Pancreas (tissue), 10 donors: Measurements from ENCODE around the gene LRG1. TPM values are rescaled to one million over a fixed set of nuclear protein-coding genes. Genes with fewer than 3 reads are reported as not detected.

Source experiments
- ATAC-seq, 4 donors: fragments of 200-7000 bp; cut with Tn5 transposase; one replicate each; pipeline versions ENCODE4 v1.8.0 to v1.9.1; 2020; ENCODE audit warnings: mild to moderate bottlenecking in 4 of 4, moderate library complexity in 4 of 4
- DNase-seq, 6 donors: peaks; one replicate each; pipeline ENCODE4 v3.0.0-alpha.2; 2020
- FAIRE-seq: peaks from 2 replicates; lab custom pipeline; 2012; peaks lifted over from hg19 to GRCh38; lab: Jason Lieb, UNC
- H3K27ac ChIP-seq, 4 donors: fragments of 200-600 bp; sonication (generic); 1 replicate in 3 of 4; 2 replicates in 1 of 4; pipeline versions ENCODE4 v1.5.0 to v1.8.0; 2020
- H3K27me3 ChIP-seq, 4 donors: fragments of 200-600 bp; one replicate each; pipeline ENCODE4 v1.8.0; 2021
- H3K36me3 ChIP-seq, 3 donors: fragments of 200-600 bp; sonication (generic) in 1 of 3; one replicate each; pipeline versions ENCODE4 v1.5.0 to v1.8.0; 2020 to 2021
- H3K4me1 ChIP-seq, 3 donors: fragments of 200-600 bp; one replicate each; pipeline ENCODE4 v1.8.0; 2021
- H3K4me3 ChIP-seq, 4 donors: fragments of 200-600 bp; sonication (generic) in 2 of 4; one replicate each; pipeline versions ENCODE4 v1.5.0 to v1.8.0; 2020 to 2021
- H3K9me3 ChIP-seq, 4 donors: fragments of 200-600 bp; one replicate each; pipeline ENCODE4 v1.8.0; 2021
- WGBS, 2 donors: extraction: QIAGEN DNeasy Blood & Tissue Kit; methylation state at CpG; one replicate each; pipeline ENCODE4 v1.1.7; 2013; 5-methylcytosine and 5-hydroxymethylcytosine counted together
- intact Hi-C, 3 donors: fragments of 100-400 bp; cut with DNase I; formaldehyde crosslinking; loops; one replicate each; pipeline versions ENCODE4 v1.11.1 to v1.14.2; 2022
- polyA plus RNA-seq, 2 donors: library from polyadenylated mRNA; stranded (reverse); fragments of 200-250 nt; gene quantifications; one replicate each; pipeline ENCODE4 v1.2.3, GENCODE V29; 2013
- total RNA-seq, 6 donors: library from RNA; stranded (reverse); fragmentation: NEBNext Ultra II Directional in 4 of 6; extraction: Animal tissue kit (Norgen Biotek cat#: 25700) in 4 of 6; gene quantifications; one replicate each; pipeline versions ENCODE4 v1.2.1 to v1.2.4, GENCODE V29; 2021 to 2023
- TF ChIP-seq, protein P1 (sequence below), 4 donors: fragments of 200-600 bp; sonication (generic) in 3 of 4; IDR thresholded peaks; one replicate each; pipeline versions ENCODE4 v1.5.0 to v1.8.0; 2021; ENCODE audit warnings: antibody characterized with exemption in 4 of 4
- donor health status: healthy with polysubstance abuse.
- donor health status: DM: no; HTN: no; CAD: no; lungs with moderate emphysema.
- donor health status: DM: no; HTN: no; CAD: no.
- donor health status: control.
- donor health status: control.
- donor health status: Bipolar disorder and iron deficiency.
- donor health status: DM: yes; HTN: yes; CAD: no.
- donor health status: DM: no; HTN: no; CAD: no.
- donor health status: DM: no; HTN: no; CAD: no.
- donor health status: DM: yes; HTN: yes; CAD: no.

LRG1 gene
- total and polyA plus RNA-seq, 8 donors, result 7.9 to 53.6 (median 18.7) TPM

- no peak for FAIRE-seq
- H3K27ac ChIP-seq, result no peak overlapping the region
- TF ChIP-seq, protein P1, sequence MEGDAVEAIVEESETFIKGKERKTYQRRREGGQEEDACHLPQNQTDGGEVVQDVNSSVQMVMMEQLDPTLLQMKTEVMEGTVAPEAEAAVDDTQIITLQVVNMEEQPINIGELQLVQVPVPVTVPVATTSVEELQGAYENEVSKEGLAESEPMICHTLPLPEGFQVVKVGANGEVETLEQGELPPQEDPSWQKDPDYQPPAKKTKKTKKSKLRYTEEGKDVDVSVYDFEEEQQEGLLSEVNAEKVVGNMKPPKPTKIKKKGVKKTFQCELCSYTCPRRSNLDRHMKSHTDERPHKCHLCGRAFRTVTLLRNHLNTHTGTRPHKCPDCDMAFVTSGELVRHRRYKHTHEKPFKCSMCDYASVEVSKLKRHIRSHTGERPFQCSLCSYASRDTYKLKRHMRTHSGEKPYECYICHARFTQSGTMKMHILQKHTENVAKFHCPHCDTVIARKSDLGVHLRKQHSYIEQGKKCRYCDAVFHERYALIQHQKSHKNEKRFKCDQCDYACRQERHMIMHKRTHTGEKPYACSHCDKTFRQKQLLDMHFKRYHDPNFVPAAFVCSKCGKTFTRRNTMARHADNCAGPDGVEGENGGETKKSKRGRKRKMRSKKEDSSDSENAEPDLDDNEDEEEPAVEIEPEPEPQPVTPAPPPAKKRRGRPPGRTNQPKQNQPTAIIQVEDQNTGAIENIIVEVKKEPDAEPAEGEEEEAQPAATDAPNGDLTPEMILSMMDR (IDR thresholded peaks at IDR 0.05), result no peak
- no peaks in the 10 kb centered on the region for H3K9me3 ChIP-seq
- H3K4me3 ChIP-seq, result no peak overlapping the region
- H3K36me3 ChIP-seq, result no peaks in the 10 kb centered on the region
- intact Hi-C loops, result no loop called here
- DNase-seq, result no peak
- 90 to 96% methylated on average over 5 of the region's 5 CpGs for WGBS, 2 donors
- H3K4me1 ChIP-seq, result no peaks in the 10 kb centered on the region
- no peak for ATAC-seq
- no peaks in the 10 kb centered on the region for H3K27me3 ChIP-seq
Measured at GRCh38 chr19:4521888-4522242, 18.0 kb downstream of the LRG1 start.

DNA sequence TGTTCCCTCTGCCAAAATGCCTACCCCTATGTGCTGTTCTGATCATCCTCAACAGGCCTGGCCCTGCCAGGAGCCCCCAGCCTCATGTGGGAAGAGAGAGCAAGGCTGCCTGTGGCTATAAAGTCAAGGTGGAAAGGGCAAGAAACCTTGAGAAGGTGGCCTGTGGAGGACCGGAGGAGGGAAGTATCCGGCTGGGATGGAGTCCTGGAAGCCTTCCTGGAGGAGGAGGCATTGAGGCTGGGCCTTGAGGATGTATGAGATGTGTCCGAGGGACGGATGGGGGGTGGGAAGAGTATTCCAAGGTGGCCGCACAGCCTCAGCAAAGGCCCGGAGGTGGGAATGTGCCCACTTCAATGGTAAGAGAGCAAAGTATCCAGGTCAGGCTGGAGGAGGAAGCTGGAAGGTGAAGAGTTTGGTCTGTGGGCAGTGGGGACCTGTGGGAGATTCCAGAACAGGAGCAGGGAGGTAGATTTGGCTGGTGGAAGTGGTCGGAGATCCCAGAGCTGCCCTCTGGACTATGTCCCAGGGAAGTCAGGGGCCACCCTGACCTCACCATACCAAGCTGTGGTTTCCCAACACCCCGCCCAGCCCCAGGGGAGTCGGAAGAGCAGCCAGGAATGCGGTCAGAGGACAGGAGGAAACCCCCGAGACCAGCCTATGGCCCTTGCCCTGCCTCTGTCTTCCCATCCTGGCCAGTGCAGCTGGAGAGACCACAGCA, 18.5 kb downstream of the LRG1 start:
- TF ChIP-seq, protein P1 (IDR thresholded peaks at IDR 0.05), result no peak
- no peak for ATAC-seq

DNA sequence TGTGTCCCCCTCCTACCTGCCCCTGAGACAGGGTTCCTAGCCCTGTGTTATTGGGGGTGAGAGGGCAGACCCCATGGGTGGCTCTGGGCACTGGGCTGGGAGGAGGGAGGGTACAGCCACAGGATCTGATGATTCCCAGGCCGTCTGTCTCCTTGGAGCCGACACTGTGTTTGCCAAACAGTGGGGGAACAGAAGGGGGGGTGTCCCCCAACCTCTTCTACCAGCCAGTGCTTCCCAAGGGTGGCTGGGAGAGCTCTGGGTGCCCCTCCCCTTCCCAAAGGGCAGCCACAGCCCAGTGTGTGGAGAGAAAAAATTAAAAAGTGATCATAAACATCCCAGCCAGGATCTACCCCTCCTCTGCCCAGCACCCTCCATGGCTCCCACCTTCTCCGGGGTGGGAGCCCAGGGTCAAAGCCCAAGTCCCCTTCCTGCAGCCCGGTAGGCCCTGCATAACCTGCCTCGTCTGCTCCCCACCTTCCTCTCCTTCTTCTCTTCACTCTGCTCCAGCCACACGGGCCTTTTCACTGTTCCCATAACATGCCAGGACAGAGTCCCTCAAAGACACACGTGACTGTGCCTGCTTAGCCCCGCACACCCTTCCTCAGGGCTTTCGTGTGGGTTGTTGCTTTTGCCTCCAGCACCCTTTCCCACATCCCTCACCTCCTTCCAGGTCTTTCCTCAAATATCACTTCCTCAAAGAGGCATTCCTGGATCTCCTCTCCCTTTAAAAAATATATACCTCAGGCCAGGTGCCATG, 20.1 kb downstream of the LRG1 start:
- DNase-seq (no peak), FAIRE-seq (no peak), ATAC-seq (peak in 1 of 4 donors; percentile 5)
- Histone ChIP-seq H3K4me3 (no peak overlapping the region), H3K9me3 (no peaks in the 10 kb centered on the region), H3K36me3 (no peaks in the 10 kb centered on the region), H3K4me1 (no peaks in the 10 kb centered on the region), H3K27ac (no peak overlapping the region), H3K27me3 (no peaks in the 10 kb centered on the region)
- TF ChIP-seq, protein P1 (IDR thresholded peaks at IDR 0.05), result no peak
- 76 to 79% methylated on average over 9 of the region's 9 CpGs for WGBS, 2 donors
- intact Hi-C loops, result no loop called here

More for the DNA sequence above, 18.5 kb downstream of the LRG1 start:
- Histone ChIP-seq H3K36me3 (no peaks in the 10 kb centered on the region), H3K27ac (no peak overlapping the region), H3K4me1 (no peaks in the 10 kb centered on the region), H3K27me3 (no peaks in the 10 kb centered on the region), H3K4me3 (no peak overlapping the region), H3K9me3 (no peaks in the 10 kb centered on the region)
- intact Hi-C loops, result no loop called here
- DNase-seq, result no peak
- 87% methylated on average over 11 of the region's 11 CpGs for WGBS, 2 donors
- FAIRE-seq, result no peak

DNA sequence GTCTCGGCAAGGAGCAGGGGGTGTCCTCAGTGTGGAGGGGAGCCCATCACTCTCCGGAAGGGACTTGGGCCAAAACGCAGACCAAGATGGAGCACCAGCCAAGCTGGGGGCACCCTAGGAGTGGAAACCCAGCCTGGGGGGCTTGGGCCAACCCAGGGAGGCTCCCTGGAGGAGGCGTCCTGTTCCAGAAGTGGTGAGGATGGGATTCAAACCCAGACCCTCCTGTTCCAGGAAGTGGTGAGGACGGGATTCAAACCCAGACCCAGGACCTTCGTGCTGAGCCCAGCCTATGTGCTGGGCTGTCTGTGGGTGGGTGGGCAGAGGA, 20.7 kb downstream of the LRG1 start:
- intact Hi-C loops, result no loop called here
- H3K27ac ChIP-seq, result no peak overlapping the region
- no peak for ATAC-seq

More for the DNA sequence above, 20.7 kb downstream of the LRG1 start:
- Histone ChIP-seq H3K4me3 (no peak overlapping the region), H3K9me3 (no peaks in the 10 kb centered on the region), H3K4me1 (no peaks in the 10 kb centered on the region), H3K27me3 (no peaks in the 10 kb centered on the region), H3K36me3 (no peaks in the 10 kb centered on the region)
- FAIRE-seq, result no peak
- 91 to 95% methylated on average over 6 of the region's 6 CpGs for WGBS, 2 donors
- TF ChIP-seq, protein P1 (IDR thresholded peaks at IDR 0.05), result no peak
- DNase-seq, result peak in 1 of 6 donors; percentile 44
